ENCODE measurements around the gene UBXN7. TPM values are rescaled to one million over a fixed set of nuclear protein-coding genes. Genes with fewer than 3 reads are reported as not detected.
"Not testable (repeated sequence)": the region's sequence is repeated elsewhere in the genome, so short reads cannot be mapped to it uniquely, and the experiment has no call there.

UBXN7 gene
- total and polyA plus RNA-seq, 7 donors: 1.3 to 23.7 (median 12.2) TPM

DNA sequence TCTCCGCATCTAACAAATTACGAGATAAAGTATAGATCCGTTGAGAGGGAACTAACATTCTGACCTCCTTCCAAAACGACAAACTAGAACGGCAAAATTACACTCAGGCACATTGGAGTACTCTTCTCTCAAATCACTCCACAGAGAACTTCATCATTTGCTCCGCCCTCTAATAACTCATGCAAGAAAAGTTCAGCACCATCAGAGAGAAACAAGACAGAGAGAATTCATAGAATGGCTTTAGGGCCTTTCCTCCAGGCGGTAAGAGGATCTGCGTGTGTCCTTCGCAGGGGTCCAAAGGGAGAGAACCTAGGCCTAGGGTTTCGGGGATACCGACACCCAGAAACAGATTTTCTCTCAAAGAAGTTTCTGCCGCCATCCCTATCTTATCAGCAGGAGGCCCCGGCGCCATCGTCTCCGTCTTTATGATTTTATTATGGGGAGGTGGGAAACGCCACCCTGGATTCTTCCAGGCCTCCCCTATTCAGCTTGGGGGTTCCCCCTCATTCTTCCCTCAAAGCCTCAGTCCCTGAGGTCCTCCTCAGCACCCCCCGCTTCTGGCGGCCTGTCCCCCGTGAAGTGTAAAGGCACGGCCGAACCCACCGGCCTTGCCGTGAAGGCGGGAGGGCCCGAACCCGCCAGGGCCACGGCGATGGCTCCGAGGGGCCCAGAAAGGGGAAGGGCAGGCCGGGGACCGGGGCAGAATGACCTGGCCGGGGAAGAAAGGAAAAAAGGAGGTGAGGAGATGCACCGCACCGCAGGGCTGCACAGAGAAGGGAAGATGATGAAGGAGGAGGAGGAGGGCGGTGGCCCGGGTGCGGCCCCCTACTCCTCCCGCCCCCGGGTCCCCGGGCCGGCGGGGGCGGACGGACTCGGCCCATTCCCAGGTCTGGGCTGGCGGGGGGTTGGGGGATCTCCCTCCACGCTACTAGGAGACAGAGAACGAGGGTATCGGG, 768 bp downstream of the UBXN7 start:
- H3K4me3 ChIP-seq: peak overlapping the region; percentile 93
- intact Hi-C loops (cut with DNase I): loop anchor here in 1 of 2 donors (2.0 kb wide), 1 partner anchor 71 kb away; the partner anchor contains the start of gene RNF168
- H3K36me3 ChIP-seq (ENCODE audit: insufficient read depth in 1 of 2, low read depth in 1 of 2): peaks cover 0 to 3% of the 10 kb centered on the region in 2 donors
- WGBS, 3 donors: 0 to 1% (median 1%) methylated on average over 30 to 50 of the region's 50 CpGs
- no peaks in the 10 kb centered on the region for H3K9me3 ChIP-seq
- peak; percentile 28 to 57 (median 42) for ATAC-seq
- TF ChIP-seq, protein P1, sequence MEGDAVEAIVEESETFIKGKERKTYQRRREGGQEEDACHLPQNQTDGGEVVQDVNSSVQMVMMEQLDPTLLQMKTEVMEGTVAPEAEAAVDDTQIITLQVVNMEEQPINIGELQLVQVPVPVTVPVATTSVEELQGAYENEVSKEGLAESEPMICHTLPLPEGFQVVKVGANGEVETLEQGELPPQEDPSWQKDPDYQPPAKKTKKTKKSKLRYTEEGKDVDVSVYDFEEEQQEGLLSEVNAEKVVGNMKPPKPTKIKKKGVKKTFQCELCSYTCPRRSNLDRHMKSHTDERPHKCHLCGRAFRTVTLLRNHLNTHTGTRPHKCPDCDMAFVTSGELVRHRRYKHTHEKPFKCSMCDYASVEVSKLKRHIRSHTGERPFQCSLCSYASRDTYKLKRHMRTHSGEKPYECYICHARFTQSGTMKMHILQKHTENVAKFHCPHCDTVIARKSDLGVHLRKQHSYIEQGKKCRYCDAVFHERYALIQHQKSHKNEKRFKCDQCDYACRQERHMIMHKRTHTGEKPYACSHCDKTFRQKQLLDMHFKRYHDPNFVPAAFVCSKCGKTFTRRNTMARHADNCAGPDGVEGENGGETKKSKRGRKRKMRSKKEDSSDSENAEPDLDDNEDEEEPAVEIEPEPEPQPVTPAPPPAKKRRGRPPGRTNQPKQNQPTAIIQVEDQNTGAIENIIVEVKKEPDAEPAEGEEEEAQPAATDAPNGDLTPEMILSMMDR (IDR thresholded peaks at IDR 0.05): no peak
- peak overlapping the region; percentile 94 for H3K27ac ChIP-seq
- peak; percentile 45 to 59 for DNase-seq
- H3K27me3 ChIP-seq (ENCODE audit: insufficient read depth in 3 of 3, low read length in 2 of 3): no peaks in the 10 kb centered on the region
- peaks cover 11% of the 10 kb centered on the region for H3K4me1 ChIP-seq

DNA sequence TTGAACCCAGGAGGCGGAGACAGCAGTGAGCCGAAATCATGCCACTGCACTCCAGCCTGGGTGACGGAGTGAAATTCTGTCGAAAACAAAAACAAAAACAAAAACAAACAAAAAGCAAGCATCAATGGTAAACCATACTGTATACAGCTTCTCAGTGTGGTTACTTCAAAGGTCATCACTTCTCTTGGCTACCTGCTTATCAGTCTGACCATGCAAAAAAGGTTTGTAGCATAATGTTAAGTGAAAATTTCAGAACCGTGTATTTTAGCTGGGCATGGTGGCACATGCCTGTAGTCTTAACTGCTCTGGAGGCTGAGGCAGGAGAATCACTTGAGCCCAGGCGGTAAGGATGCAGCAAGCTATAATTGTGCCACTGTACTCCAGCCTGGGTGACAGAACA, 4.2 kb downstream of the UBXN7 start:
- ATAC-seq: no peak
- no peak overlapping the region for H3K4me3 ChIP-seq
- 84 to 87% (median 86%) methylated on average over 6 of the region's 6 CpGs for WGBS, 3 donors
- TF ChIP-seq, protein P1 (IDR thresholded peaks at IDR 0.05): no peak
- intact Hi-C loops (cut with DNase I): no loop called here
- H3K36me3 ChIP-seq (ENCODE audit: insufficient read depth in 1 of 2, low read depth in 1 of 2): peaks cover 0 to 9% of the 10 kb centered on the region in 2 donors
- H3K4me1 ChIP-seq: peaks cover 18% of the 10 kb centered on the region
- H3K27ac ChIP-seq: no peak overlapping the region
- no peaks in the 10 kb centered on the region for H3K9me3 ChIP-seq
- no peak for DNase-seq
- H3K27me3 ChIP-seq (ENCODE audit: insufficient read depth in 3 of 3, low read length in 2 of 3): no peaks in the 10 kb centered on the region

DNA sequence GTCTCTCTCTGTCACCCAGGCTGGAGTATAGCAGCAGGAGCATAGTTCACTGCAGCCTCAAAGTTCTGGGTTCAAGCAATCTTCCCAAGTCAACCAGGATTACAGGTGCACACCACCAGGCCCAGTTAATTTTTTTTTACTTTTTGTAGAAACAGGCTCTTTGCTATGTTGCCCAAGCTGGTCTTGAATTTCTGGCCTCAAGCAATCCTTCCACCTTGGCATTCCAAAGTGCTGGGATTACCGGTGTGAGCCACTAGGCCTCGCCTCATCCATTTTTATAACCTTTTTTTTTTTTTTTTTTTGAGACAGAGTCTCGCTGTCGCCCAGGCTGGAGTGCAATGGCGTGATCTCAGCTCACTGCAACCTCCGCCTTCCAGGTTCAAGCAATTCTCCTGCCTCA, 7.8 kb downstream of the UBXN7 start:
- ATAC-seq; intact Hi-C loops (cut with DNase I); H3K36me3 ChIP-seq (ENCODE audit: insufficient read depth in 1 of 2, low read depth in 1 of 2); H3K4me3 ChIP-seq; H3K9me3 ChIP-seq; H3K27ac ChIP-seq; DNase-seq; H3K27me3 ChIP-seq (ENCODE audit: insufficient read depth in 3 of 3, low read length in 2 of 3): not testable (repeated sequence)
- 86 to 91% (median 91%) methylated on average over 6 of the region's 6 CpGs for WGBS, 3 donors
- H3K4me1 ChIP-seq: peaks cover 26% of the 10 kb centered on the region

DNA sequence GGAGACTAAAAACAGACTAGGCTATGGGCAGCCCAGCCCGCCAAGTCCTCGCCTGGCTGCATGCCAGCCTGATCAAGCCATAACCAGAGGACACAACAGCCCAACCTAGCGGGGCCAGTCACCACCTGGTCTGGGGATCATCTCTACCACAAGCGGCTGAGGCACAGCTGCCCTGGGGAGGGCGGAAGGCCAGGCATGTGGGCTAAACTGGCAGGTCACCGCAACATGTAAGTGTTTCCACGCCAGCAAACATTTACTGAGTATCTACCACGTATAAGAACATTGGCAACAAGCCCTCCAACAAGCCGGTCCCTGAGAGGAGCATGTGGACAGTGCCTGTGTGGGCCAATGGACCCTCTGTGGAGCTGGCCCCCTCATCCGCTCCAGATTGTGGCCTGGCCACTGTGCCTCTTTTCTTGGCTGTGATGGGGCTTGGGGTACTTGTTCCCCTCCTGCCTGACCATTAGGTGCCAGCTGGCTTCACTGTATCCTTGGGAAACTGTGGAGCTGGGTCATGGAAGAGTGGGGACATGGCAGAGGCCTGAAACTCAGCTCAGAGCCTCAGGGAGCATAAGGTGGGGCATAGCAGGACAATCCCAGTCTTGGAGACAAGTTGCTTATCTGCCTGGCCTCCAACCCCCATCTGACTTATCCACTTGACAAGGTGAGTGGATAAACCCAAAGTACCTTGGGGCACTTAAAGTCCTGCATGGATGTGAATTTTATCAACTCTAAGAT, 9.0 kb downstream of the UBXN7 start:
- Histone ChIP-seq H3K4me3 (peak overlapping the region; percentile 16), H3K27ac (peak overlapping the region; percentile 79), H3K36me3 (ENCODE audit: insufficient read depth in 1 of 2, low read depth in 1 of 2) (peaks cover 0 to 9% of the 10 kb centered on the region in 2 donors), H3K9me3 (no peaks in the 10 kb centered on the region), H3K4me1 (peaks cover 38% of the 10 kb centered on the region), H3K27me3 (ENCODE audit: insufficient read depth in 3 of 3, low read length in 2 of 3) (no peaks in the 10 kb centered on the region)
- ATAC-seq (peak; percentile 97 to 100 (median 98)), DNase-seq (peak; percentile 86 to 93)
- TF ChIP-seq, protein P1 (IDR thresholded peaks at IDR 0.05): no peak
- 21 to 26% (median 22%) methylated on average over 10 of the region's 10 CpGs for WGBS, 3 donors
- intact Hi-C loops (cut with DNase I): no loop called here

DNA sequence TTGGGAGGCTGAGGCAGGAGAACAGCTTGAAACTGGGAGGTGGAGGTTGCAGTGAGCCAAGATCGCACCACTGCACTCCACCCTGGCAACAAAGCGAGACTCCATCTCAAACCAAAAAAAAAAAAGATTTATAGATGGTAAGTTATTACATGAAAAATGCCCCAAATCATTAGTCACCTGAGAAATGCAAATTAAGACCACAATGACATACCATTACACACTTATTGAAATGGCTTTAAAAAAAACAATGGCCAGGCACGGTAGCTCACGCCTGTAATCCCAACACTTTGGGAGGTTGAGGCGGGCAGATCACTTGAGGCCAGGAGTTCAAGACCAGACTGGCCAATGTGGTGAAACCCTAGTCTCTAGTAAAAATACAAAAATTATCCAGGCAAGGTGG, 10.6 kb downstream of the UBXN7 start:
- H3K9me3 ChIP-seq; DNase-seq; H3K4me3 ChIP-seq; H3K27me3 ChIP-seq (ENCODE audit: insufficient read depth in 3 of 3, low read length in 2 of 3); ATAC-seq; H3K36me3 ChIP-seq (ENCODE audit: insufficient read depth in 1 of 2, low read depth in 1 of 2); intact Hi-C loops (cut with DNase I): not testable (repeated sequence)
- peak overlapping the region; percentile 79 for H3K27ac ChIP-seq
- WGBS, 3 donors: 91 to 97% (median 96%) methylated on average over 5 of the region's 5 CpGs
- H3K4me1 ChIP-seq: peaks cover 50% of the 10 kb centered on the region
